Spleen (tissue), 7 donors: Measurements from ENCODE around the gene ABCA12.

Experiments
- CTCF ChIP-seq, 11 experiments: fragments of 200-600 bp in 7 of 11; fragments of 450-650 bp in 4 of 11; sonication (generic) in 4 of 11; IDR thresholded peaks in 8 of 11; conservative IDR thresholded peaks in 3 of 11; 1 replicate in 7 of 11; 2 replicates in 4 of 11; pipeline versions ENCODE4 v1.4.0 to v1.8.0; 2016 to 2021; ENCODE audit warnings: antibody characterized with exemption in 11 of 11, inconsistent platforms in 4 of 11, mild to moderate bottlenecking in 1 of 11
- POLR2A ChIP-seq, 3 donors: fragments of 450-650 bp; IDR thresholded peaks; one replicate each; pipeline ENCODE4 v1.5.1; 2017; ENCODE audit warnings: antibody characterized with exemption in 3 of 3, mild to moderate bottlenecking in 1 of 3
- POLR2AphosphoS5 ChIP-seq, 3 donors: sonication (generic); formaldehyde crosslinking; IDR thresholded peaks; one replicate each; pipeline ENCODE4 v1.5.1; 2017; ENCODE audit warnings: antibody characterized with exemption in 3 of 3
- donor health status: DM: no; HTN: no; CAD: no; lungs with moderate emphysema.
- donor health status: DM: no; HTN: no; CAD: no.
- donor health status: DM: no; HTN: no; CAD: no.

- TF ChIP-seq CTCF (IDR thresholded peaks at IDR 0.05 in 8 of 11, conservative IDR thresholded peaks at IDR 0.05 in 3 of 11) (no peak), POLR2A (IDR thresholded peaks at IDR 0.05) (no peak), POLR2AphosphoS5 (IDR thresholded peaks at IDR 0.05) (no peak)
These were observed 233.8 kb downstream of the ABCA12 start for GRCh38 chr2:214904634-214905033.
